Karpas-422 (cell line): ENCODE results near the gene SMYD3. TPM values are rescaled to one million over a fixed set of nuclear protein-coding genes. Genes with fewer than 3 reads are reported as not detected.

Experiments
- DNase-seq: peaks from one replicate; pipeline ENCODE4 v3.0.0-alpha.2; 2015
- H2AFZ ChIP-seq: fragments of 200-600 bp; sonication (generic); 2 replicates; pipeline ENCODE4 v1.6.1; 2014; ENCODE audit warnings: antibody characterized with exemption, low read length, mixed read lengths
- H3K27ac ChIP-seq: fragments of 200-600 bp; sonication (generic); 2 replicates; pipeline ENCODE4 v1.5.1; 2014; ENCODE audit warnings: mild to moderate bottlenecking, low read length, moderate library complexity
- H3K27me3 ChIP-seq: fragments of 200-600 bp; sonication (generic); 2 replicates; pipeline ENCODE4 v1.6.1; 2014; ENCODE audit warnings: low read length, mixed read lengths
- H3K36me3 ChIP-seq: fragments of 200-600 bp; sonication (generic); 2 replicates; pipeline ENCODE4 v1.6.1; 2014; ENCODE audit warnings: low read length, mixed read lengths; ENCODE audit not compliant: insufficient read depth
- H3K4me1 ChIP-seq: fragments of 200-600 bp; sonication (generic); 2 replicates; pipeline ENCODE4 v1.6.1; 2014; ENCODE audit warnings: mild to moderate bottlenecking, low read length, mixed read lengths
- H3K4me2 ChIP-seq: fragments of 200-600 bp; sonication (generic); 2 replicates; pipeline ENCODE4 v1.6.1; 2014; ENCODE audit warnings: low read length, low read depth, mild to moderate bottlenecking; ENCODE audit not compliant: poor library complexity, severe bottlenecking
- H3K4me3 ChIP-seq: fragments of 200-600 bp; sonication (generic); 2 replicates; pipeline ENCODE4 v1.5.1; 2014; ENCODE audit warnings: mild to moderate bottlenecking, antibody characterized with exemption, low read length, mixed read lengths
- H3K79me2 ChIP-seq: fragments of 200-600 bp; sonication (generic); 2 replicates; pipeline ENCODE4 v1.6.1; 2014; ENCODE audit warnings: mild to moderate bottlenecking, low read length, mixed read lengths
- H3K9ac ChIP-seq: fragments of 200-600 bp; sonication (generic); 2 replicates; pipeline ENCODE4 v1.6.0; 2014; ENCODE audit warnings: low read length
- H3K9me2 ChIP-seq: fragments of 200-600 bp; sonication (generic), shearing (Covaris generic); replicated peaks from 2 replicates; pipeline ENCODE4 v1.6.0; 2014; ENCODE audit warnings: mild to moderate bottlenecking, low read length, moderate library complexity; ENCODE audit not compliant: insufficient read depth
- H3K9me3 ChIP-seq: fragments of 300-700, 200-600 bp; sonication (generic); 2 replicates; pipeline ENCODE4 v1.6.1; 2014; ENCODE audit warnings: low read length, mixed read lengths
- H4K20me1 ChIP-seq: fragments of 200-600 bp; sonication (generic); 2 replicates; pipeline ENCODE4 v1.6.1; 2014; ENCODE audit warnings: mild to moderate bottlenecking, antibody characterized with exemption, low read length, low read depth; ENCODE audit not compliant: insufficient read depth
- total RNA-seq: library from RNA; depleted of rRNA; stranded (reverse); fragments of >200 nt; shearing (Covaris generic); gene quantifications from 2 replicates; pipeline ENCODE4 v1.2.3, GENCODE V29; 2014; ENCODE audit warnings: low replicate concordance

SMYD3 gene
- total RNA-seq, 1 experiment from 2014 or later = 67.1 TPM

DNA sequence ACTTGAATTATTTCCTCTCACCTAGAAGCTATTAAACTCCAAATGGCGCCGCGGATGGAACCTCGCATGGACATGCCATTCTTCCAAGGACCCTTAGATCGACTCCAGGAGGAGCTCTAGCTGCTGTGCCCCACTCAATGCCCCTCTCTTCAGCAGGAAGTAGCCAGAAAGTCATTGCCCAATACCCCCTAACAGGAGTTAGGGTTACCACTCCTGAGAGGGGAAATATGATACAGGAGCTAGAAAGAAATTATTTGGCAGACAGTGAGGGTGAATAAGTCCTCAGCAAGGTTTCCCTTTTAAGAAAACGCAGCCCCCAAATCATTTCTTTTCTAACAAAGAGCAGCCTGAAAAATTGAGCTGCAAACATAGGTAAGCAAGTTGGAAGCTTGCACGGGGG, 30.4 kb upstream of the SMYD3 start:
- DNase-seq = no peak
- Histone ChIP-seq H3K4me2 (no peak overlapping the region), H3K27ac (no peak overlapping the region), H4K20me1 (no peaks in the 10 kb centered on the region), H3K27me3 (no peaks in the 10 kb centered on the region), H3K9me3 (no peaks in the 10 kb centered on the region), H3K36me3 (peaks cover 16% of the 10 kb centered on the region), H3K9ac (no peak overlapping the region), H3K9me2 (no peaks in the 10 kb centered on the region), H3K79me2 (no peaks in the 10 kb centered on the region), H2AFZ (no peak overlapping the region), H3K4me1 (no peaks in the 10 kb centered on the region), H3K4me3 (no peak overlapping the region)

DNA sequence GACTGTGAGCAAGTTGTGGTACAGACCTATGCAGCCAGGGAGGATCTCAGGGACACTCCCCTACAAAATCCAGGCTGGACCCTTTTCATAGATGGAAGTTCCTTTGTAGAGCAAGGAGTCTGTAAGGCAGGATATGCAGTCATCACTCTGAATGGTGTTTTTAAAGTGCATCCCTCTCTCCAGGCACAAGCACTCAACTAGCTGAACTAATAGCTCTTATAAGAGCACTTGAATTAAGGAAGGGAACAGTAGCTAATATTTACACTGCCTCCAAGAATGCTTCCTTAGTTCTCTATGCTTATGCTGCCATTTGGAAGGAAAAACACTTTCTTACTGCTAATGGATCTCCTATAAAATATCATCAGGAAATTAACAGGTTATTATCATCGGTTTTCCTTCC, 27.0 kb upstream of the SMYD3 start:
- Histone ChIP-seq H3K9me3 (peaks cover 6% of the 10 kb centered on the region), H3K9me2 (no peaks in the 10 kb centered on the region), H3K79me2 (no peaks in the 10 kb centered on the region), H2AFZ (no peak overlapping the region), H3K4me1 (no peaks in the 10 kb centered on the region), H3K4me3 (no peak overlapping the region), H3K36me3 (no peaks in the 10 kb centered on the region), H3K4me2 (no peak overlapping the region), H4K20me1 (no peaks in the 10 kb centered on the region), H3K27me3 (no peaks in the 10 kb centered on the region), H3K9ac (no peak overlapping the region), H3K27ac (no peak overlapping the region)
- no peak for DNase-seq

DNA sequence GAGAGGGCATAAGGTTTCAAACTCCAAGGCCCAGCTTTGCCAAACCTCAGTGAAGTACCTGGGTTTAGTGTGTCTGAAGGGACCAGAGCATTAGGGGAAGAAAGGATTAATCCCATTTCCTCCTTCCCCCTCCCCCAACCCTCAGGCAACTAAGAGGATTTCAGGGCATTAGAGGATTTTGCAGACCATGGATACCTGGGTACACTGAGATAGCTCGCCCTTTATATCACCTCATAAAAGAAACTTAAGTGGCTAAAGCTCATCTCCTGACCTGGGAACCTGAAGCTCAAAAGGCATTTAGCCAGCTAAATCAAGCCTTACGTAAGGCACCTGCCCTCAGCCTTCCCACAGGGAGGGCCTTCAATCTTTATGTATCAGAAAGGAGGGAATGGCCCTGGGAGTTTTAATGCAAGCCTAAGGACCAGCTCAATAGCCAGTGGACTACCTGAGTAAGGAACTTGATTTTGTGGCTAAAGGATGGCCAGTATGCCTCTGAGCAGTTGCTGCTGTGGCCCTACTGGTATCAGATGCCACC, 26.4 kb upstream of the SMYD3 start:
- peaks cover 6% of the 10 kb centered on the region for H3K9me3 ChIP-seq
- H3K4me3 ChIP-seq = no peak overlapping the region
- H3K27me3 ChIP-seq = no peaks in the 10 kb centered on the region
- no peak overlapping the region for H2AFZ ChIP-seq
- H4K20me1 ChIP-seq = no peaks in the 10 kb centered on the region
- no peaks in the 10 kb centered on the region for H3K4me1 ChIP-seq
- no peak overlapping the region for H3K9ac ChIP-seq
- no peak overlapping the region for H3K27ac ChIP-seq
- H3K79me2 ChIP-seq = no peaks in the 10 kb centered on the region
- H3K36me3 ChIP-seq = no peaks in the 10 kb centered on the region
- H3K9me2 ChIP-seq = no peaks in the 10 kb centered on the region
- DNase-seq = no peak
- H3K4me2 ChIP-seq = no peak overlapping the region

DNA sequence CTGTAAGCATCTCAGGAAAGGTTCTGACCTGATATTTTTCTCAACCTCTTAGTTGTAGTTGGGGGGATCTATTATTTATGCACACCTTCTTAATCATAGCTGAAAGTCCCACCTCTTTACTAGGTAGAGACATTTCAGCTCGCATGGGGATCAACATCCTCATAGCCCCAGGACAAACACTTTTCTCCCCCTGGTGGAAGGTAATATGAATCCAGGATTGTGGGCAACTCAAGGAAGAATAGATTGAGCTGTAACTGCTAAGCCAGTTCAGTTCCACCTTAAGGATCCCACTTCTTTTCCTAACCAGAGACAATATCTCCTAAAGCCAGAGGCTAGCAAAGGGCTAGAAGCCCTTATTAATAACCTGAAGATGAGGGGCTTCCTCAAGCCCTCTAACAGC, 25.4 kb upstream of the SMYD3 start:
- Histone ChIP-seq H3K4me3 (no peak overlapping the region), H3K9me3 (peaks cover 6% of the 10 kb centered on the region), H3K4me2 (no peak overlapping the region), H3K4me1 (peaks cover 4% of the 10 kb centered on the region), H3K27me3 (no peaks in the 10 kb centered on the region), H3K9ac (no peak overlapping the region), H3K9me2 (no peaks in the 10 kb centered on the region), H4K20me1 (no peaks in the 10 kb centered on the region), H2AFZ (no peak overlapping the region), H3K27ac (no peak overlapping the region), H3K36me3 (no peaks in the 10 kb centered on the region), H3K79me2 (no peaks in the 10 kb centered on the region)
- DNase-seq = no peak

DNA sequence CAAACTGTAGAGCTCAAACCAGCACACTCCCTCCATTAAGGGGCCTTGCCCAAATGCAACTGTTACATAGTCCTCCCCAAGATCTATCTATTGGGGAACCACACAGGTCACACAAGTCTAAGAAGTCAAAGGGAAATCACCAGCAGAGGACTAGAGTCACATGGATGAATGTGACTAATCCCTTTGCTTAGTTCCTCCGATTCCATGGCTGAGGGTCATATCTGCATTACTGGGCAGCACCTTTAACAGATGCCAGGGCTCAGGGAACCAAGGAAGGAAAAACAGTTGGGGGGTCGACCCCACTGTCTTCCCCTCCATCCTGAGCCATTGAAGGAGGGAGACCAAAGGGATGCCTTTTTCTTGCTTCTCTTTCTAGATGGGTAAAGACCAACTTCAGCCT, 23.4 kb upstream of the SMYD3 start:
- Histone ChIP-seq H3K9me3 (peaks cover 6% of the 10 kb centered on the region), H3K4me3 (no peak overlapping the region), H3K4me1 (peaks cover 8% of the 10 kb centered on the region), H3K9me2 (no peaks in the 10 kb centered on the region), H3K79me2 (no peaks in the 10 kb centered on the region), H3K36me3 (no peaks in the 10 kb centered on the region; the same call in 1 of the 2 replicates), H3K4me2 (no peak overlapping the region), H2AFZ (no peak overlapping the region), H3K9ac (no peak overlapping the region), H3K27ac (no peak overlapping the region), H3K27me3 (no peaks in the 10 kb centered on the region), H4K20me1 (no peaks in the 10 kb centered on the region)
- DNase-seq = no peak

DNA sequence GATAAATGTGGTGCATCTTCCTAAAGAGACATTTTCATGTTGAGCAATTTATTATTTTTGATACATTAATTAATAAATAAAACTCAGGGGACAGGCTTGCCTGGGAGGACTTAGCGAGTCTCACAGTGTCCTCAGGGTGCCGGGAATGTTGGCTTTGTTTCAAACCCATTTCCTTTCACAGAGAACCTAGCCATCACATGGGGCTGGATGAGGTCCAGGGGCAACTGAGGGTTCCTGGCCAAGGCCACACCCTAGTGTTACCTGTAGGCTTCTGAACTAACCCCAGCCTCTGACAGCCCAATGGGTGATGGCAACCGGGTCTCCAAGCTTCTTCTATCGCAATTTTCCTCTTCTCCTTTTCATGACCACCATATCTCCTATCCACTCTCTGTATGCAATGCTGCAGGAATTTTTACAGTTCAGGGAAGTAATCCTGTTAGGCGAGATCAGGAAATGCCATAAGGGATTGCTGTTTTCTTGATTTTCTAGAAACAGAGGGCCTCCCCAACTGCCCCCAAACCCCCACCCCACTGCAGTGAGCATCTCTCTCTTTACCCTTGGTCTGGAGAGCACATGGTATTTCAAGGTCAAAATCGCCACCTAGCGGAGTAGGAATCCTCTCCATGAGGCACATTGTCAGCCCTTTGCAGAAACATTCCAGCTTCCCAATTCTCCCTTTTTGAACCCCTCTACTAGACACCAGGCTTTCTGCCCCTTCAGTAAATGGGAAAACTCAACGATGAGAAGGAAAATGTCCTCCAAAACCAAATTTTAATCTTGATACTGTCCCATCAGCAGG, 22.1 kb upstream of the SMYD3 start:
- H3K9ac ChIP-seq = no peak overlapping the region
- H3K9me3 ChIP-seq = peaks cover 6% of the 10 kb centered on the region
- no peaks in the 10 kb centered on the region for H3K27me3 ChIP-seq
- no peak overlapping the region for H3K4me2 ChIP-seq
- peaks cover 8% of the 10 kb centered on the region for H3K4me1 ChIP-seq
- no peak overlapping the region for H3K27ac ChIP-seq
- no peak overlapping the region for H2AFZ ChIP-seq
- H3K36me3 ChIP-seq = no peaks in the 10 kb centered on the region; the same call in 1 of the 2 replicates
- H3K79me2 ChIP-seq = no peaks in the 10 kb centered on the region
- DNase-seq = peak; percentile 56
- no peak overlapping the region for H3K4me3 ChIP-seq
- H3K9me2 ChIP-seq = no peaks in the 10 kb centered on the region
- H4K20me1 ChIP-seq = no peaks in the 10 kb centered on the region

DNA sequence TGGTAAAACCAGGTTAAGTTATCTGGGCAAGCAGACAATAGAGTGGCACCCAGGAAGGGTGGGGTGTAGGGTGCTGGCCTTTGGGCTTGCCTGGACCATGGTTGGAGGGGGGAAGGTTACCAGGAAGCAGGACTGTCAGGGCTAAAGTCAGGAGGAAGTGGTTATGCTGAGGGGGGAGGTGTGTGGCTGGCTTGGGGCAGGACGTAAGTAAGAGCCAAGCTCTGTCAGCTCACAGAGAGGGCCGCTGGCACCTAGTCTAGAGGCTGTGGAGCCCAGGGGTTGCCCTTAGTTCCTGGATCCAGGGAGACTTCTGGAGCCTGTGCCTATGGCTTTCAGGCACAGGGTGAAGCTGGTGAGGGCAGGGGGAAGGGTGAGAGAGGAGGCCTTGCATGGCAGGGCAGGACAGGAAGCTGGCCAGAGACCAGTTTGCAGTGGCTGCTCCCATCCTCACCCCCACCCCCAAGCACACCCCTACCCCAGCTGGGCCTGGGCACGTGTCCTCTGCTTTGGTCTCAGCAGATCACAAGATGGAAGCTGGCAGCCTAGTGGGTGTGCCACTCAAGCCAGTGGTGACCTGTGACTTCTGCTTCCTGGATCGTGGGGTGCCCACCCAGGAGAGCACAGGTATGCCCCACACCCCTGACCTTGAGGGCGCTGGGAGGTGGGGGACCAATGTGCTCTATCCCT, 20.5 kb upstream of the SMYD3 start:
- H3K27ac ChIP-seq = no peak overlapping the region
- no peaks in the 10 kb centered on the region for H3K79me2 ChIP-seq
- no peaks in the 10 kb centered on the region for H3K27me3 ChIP-seq
- no peaks in the 10 kb centered on the region for H4K20me1 ChIP-seq
- H3K9ac ChIP-seq = peak overlapping the region; percentile 25; the same call in 1 of the 2 replicates
- H3K36me3 ChIP-seq = no peaks in the 10 kb centered on the region; the same call in 1 of the 2 replicates
- no peaks in the 10 kb centered on the region for H3K9me2 ChIP-seq
- peak overlapping the region; percentile 42; the same call in 1 of the 2 replicates for H2AFZ ChIP-seq
- H3K4me3 ChIP-seq = no peak overlapping the region
- H3K9me3 ChIP-seq = peaks cover 6% of the 10 kb centered on the region
- no peak for DNase-seq
- peaks cover 8% of the 10 kb centered on the region for H3K4me1 ChIP-seq
- no peak overlapping the region for H3K4me2 ChIP-seq

DNA sequence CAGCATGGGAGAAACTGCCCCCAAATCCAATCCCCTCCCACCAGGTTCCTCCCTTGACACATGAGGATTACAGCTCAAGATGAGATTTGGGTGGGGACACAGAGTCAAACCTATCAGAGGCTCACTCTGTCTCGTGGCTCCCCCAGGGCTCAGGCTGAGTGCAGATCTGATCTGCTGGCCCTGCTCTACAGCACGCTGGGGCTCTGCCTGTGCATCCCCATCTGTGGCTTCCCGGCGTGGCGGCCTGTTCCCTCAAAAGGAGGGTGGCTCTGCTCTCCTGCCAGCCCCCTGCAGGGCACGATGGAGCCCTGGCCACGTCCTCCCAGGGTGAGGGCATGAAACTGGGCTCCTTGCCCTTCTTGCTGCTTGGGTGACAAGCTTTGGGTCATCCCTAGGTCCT, 19.8 kb upstream of the SMYD3 start:
- Histone ChIP-seq H3K4me1 (peaks cover 8% of the 10 kb centered on the region), H3K27ac (no peak overlapping the region), H3K9me3 (peaks cover 6% of the 10 kb centered on the region), H3K9ac (no peak overlapping the region), H3K4me3 (no peak overlapping the region), H3K4me2 (no peak overlapping the region), H3K9me2 (no peaks in the 10 kb centered on the region), H4K20me1 (no peaks in the 10 kb centered on the region), H2AFZ (peak overlapping the region; percentile 42; the same call in 1 of the 2 replicates), H3K27me3 (no peaks in the 10 kb centered on the region), H3K36me3 (no peaks in the 10 kb centered on the region; the same call in 1 of the 2 replicates), H3K79me2 (no peaks in the 10 kb centered on the region)
- no peak for DNase-seq
